Mesenchymal stem cell (in vitro differentiated cells and primary cell): Measurements from ENCODE around the gene SPNS2.
A peak's percentile ranks its signal among the peaks of the same experiment; 100 is the strongest.

ENCODE experiments used
- DNase-seq: peaks from one replicate; pipeline ENCODE4 v3.0.0-alpha.2; 2013
- H2AFZ ChIP-seq: one replicate; pipeline ENCODE4 v1.6.1; 2013; ENCODE audit warnings: low read depth, mild to moderate bottlenecking, control low read depth, inconsistent platforms, low read length, moderate library complexity
- H2AK5ac ChIP-seq: 2 replicates; pipeline ENCODE4 v1.6.1; 2013; ENCODE audit warnings: low read length, moderate library complexity, mild to moderate bottlenecking, inconsistent platforms; ENCODE audit not compliant: severe bottlenecking
- H2BK120ac ChIP-seq: one replicate; pipeline ENCODE4 v1.6.1; 2013; ENCODE audit warnings: low read depth, mild to moderate bottlenecking, inconsistent platforms, low read length, moderate library complexity
- H2BK12ac ChIP-seq, 2 experiments: one replicate each; pipeline ENCODE4 v1.6.1; 2013; ENCODE audit warnings: inconsistent platforms in 2 of 2, low read length in 2 of 2, mild to moderate bottlenecking in 2 of 2, moderate library complexity in 2 of 2, control low read depth in 1 of 2
- H2BK15ac ChIP-seq: one replicate; pipeline ENCODE4 v1.6.1; 2013; ENCODE audit warnings: mild to moderate bottlenecking, low read depth, inconsistent platforms; ENCODE audit not compliant: poor library complexity, severe bottlenecking
- H2BK5ac ChIP-seq: 2 replicates; pipeline ENCODE4 v1.6.1; 2013; ENCODE audit warnings: low read depth, mild to moderate bottlenecking, low read length, control low read depth, inconsistent platforms; ENCODE audit not compliant: poor library complexity, severe bottlenecking
- H3K14ac ChIP-seq, 2 experiments: one replicate each; pipeline ENCODE4 v1.6.1; 2013; ENCODE audit warnings: inconsistent platforms in 2 of 2, low read length in 2 of 2, control low read depth in 1 of 2, mild to moderate bottlenecking in 1 of 2, moderate library complexity in 1 of 2
- H3K18ac ChIP-seq, 2 experiments: one replicate each; pipeline ENCODE4 v1.6.1; 2013; ENCODE audit warnings: inconsistent platforms in 2 of 2, low read length in 2 of 2, control low read depth in 1 of 2, low read depth in 1 of 2, mild to moderate bottlenecking in 1 of 2
- H3K23ac ChIP-seq, 2 experiments: one replicate each; pipeline ENCODE4 v1.6.1; 2013; ENCODE audit warnings: inconsistent platforms in 2 of 2, low read length in 2 of 2, mild to moderate bottlenecking in 2 of 2, moderate library complexity in 2 of 2, control low read depth in 1 of 2
- H3K27ac ChIP-seq: 2 replicates; pipeline ENCODE4 v1.5.1; 2013; ENCODE audit warnings: mild to moderate bottlenecking, moderate library complexity, low read length, control low read depth, inconsistent platforms; ENCODE audit not compliant: poor library complexity, severe bottlenecking
- H3K27me3 ChIP-seq, 2 experiments: 2 replicates each; pipeline versions ENCODE4 v1.6.1 to v1.7.0; 2013; ENCODE audit warnings: low read length in 2 of 2, mild to moderate bottlenecking in 2 of 2, moderate library complexity in 2 of 2, control low read depth in 1 of 2, inconsistent platforms in 1 of 2; ENCODE audit not compliant: control insufficient read depth in 1 of 2, insufficient read depth in 1 of 2
- H3K36me3 ChIP-seq, 2 experiments: 2 replicates each; pipeline versions ENCODE4 v1.6.1 to v1.7.0; 2013; ENCODE audit warnings: low read length in 2 of 2, control low read depth in 1 of 2, inconsistent platforms in 1 of 2, low read depth in 1 of 2, mild to moderate bottlenecking in 1 of 2; ENCODE audit not compliant: insufficient read depth in 2 of 2, control insufficient read depth in 1 of 2
- H3K4ac ChIP-seq, 2 experiments: one replicate each; pipeline ENCODE4 v1.6.1; 2013; ENCODE audit warnings: inconsistent platforms in 2 of 2, low read length in 2 of 2, mild to moderate bottlenecking in 2 of 2, moderate library complexity in 2 of 2, control low read depth in 1 of 2, low read depth in 1 of 2
- H3K4me1 ChIP-seq: 2 replicates; pipeline ENCODE4 v1.6.1; 2013; ENCODE audit warnings: low read depth, low read length, control low read depth; ENCODE audit not compliant: control insufficient read depth, insufficient read depth
- H3K4me2 ChIP-seq: 2 replicates; pipeline ENCODE4 v1.6.1; 2013; ENCODE audit warnings: low read length, mild to moderate bottlenecking, inconsistent platforms; ENCODE audit not compliant: poor library complexity, severe bottlenecking
- H3K4me3 ChIP-seq, 2 experiments: 2 replicates each; pipeline versions ENCODE4 v1.5.1 to v1.7.0; 2013; ENCODE audit warnings: low read length in 2 of 2, mild to moderate bottlenecking in 2 of 2, control low read depth in 1 of 2, low read depth in 1 of 2; ENCODE audit not compliant: insufficient read depth in 1 of 2
- H3K79me1 ChIP-seq: replicated peaks from 2 replicates; pipeline ENCODE4 v1.6.1; 2013; ENCODE audit warnings: mild to moderate bottlenecking, control low read depth, low read length, inconsistent platforms; ENCODE audit not compliant: poor library complexity, severe bottlenecking
- H3K9ac ChIP-seq: 2 replicates; pipeline ENCODE4 v1.7.0; 2013; ENCODE audit warnings: mild to moderate bottlenecking, low read length, moderate library complexity
- H3K9me3 ChIP-seq: 2 replicates; pipeline ENCODE4 v1.7.0; 2013; ENCODE audit warnings: mild to moderate bottlenecking, low read length; ENCODE audit not compliant: control insufficient read depth
- H4K8ac ChIP-seq: one replicate; pipeline ENCODE4 v1.6.1; 2013; ENCODE audit warnings: inconsistent platforms, mild to moderate bottlenecking, low read length, moderate library complexity
- H4K91ac ChIP-seq: one replicate; pipeline ENCODE4 v1.6.1; 2013; ENCODE audit warnings: mild to moderate bottlenecking, low read length, inconsistent platforms
- WGBS: methylation state at CpG from one replicate; pipeline ENCODE4 v1.1.7; 2013; ENCODE audit warnings: mixed read lengths; 5-methylcytosine and 5-hydroxymethylcytosine counted together

Gene SPNS2

DNA sequence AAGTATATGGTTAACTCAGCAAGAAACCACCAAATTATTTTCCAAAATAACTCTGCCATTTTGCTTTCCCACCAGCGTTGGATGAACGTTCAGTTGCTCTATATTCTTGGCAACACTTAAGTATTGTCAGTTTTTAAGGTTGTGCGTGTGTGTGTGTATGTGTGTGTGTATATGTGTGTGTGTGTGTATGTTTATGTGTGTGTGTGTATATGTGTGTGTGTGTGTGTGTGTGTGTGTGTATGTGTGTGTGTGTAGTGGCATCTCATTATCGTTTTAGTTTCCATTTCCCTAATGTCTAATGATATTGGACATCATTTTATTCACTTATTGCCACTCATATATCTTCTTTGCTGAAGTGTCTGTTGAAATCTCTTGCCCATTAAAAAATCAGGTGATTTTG lies 74.4 kb downstream of the SPNS2 start:
- Histone ChIP-seq H3K14ac (no peak overlapping the region), H3K18ac (no peak overlapping the region), H4K8ac (no peak overlapping the region), H3K9ac (no peak overlapping the region), H2BK120ac (no peak overlapping the region), H3K27ac (no peak overlapping the region), H2BK15ac (no peak overlapping the region), H2BK5ac (no peak overlapping the region), H3K9me3 (no peaks in the 10 kb centered on the region), H3K4ac (no peak overlapping the region), H3K4me1 (peaks cover 10% of the 10 kb centered on the region), H3K4me2 (no peak overlapping the region), H3K36me3 (no peaks in the 10 kb centered on the region), H2AK5ac (no peak overlapping the region), H3K79me1 (no peaks in the 10 kb centered on the region), H2AFZ (no peak overlapping the region), H3K27me3 (peaks cover 42 to 47% of the 10 kb centered on the region in 2 experiments), H2BK12ac (no peak overlapping the region), H4K91ac (no peak overlapping the region), H3K4me3 (no peak overlapping the region), H3K23ac (no peak overlapping the region)
- no peak for DNase-seq
- WGBS: 92% methylated on average over 3 of the region's 4 CpGs

DNA sequence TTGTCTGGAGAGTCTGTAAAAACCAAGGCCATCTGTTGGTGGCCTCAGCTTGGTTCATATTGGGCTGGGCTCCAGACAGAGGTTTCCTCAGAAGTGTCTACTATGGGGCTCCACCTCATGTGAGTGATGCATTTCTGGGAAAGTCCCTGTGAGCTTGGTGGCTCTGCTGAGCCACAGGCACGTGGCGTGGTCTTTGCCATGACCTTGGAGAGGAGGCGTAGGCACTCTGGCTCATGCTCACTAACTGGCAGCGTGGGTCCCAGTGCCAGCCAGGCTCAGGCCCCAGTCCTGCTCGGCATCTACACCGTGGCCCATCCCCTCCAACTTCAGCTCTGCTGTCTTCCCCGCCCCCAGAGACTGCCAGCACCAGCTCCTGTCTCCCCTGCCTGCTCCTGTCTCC lies 75.0 kb downstream of the SPNS2 start:
- peak; percentile 39 for DNase-seq
- H2BK5ac ChIP-seq: no peak overlapping the region
- no peak overlapping the region for H3K4me3 ChIP-seq
- H3K27ac ChIP-seq: no peak overlapping the region
- H3K23ac ChIP-seq: no peak overlapping the region
- peaks cover 42 to 47% of the 10 kb centered on the region in 2 experiments for H3K27me3 ChIP-seq
- no peaks in the 10 kb centered on the region for H3K36me3 ChIP-seq
- no peak overlapping the region for H3K4me2 ChIP-seq
- 69% methylated on average over 6 of the region's 7 CpGs for WGBS
- H2BK12ac ChIP-seq: no peak overlapping the region
- H2BK15ac ChIP-seq: no peak overlapping the region
- no peaks in the 10 kb centered on the region for H3K9me3 ChIP-seq
- no peaks in the 10 kb centered on the region for H3K79me1 ChIP-seq
- peaks cover 10% of the 10 kb centered on the region for H3K4me1 ChIP-seq
- peak overlapping the region in 1 of 2 experiments; percentile 89 for H3K14ac ChIP-seq
- no peak overlapping the region for H3K4ac ChIP-seq
- no peak overlapping the region for H2AFZ ChIP-seq
- H4K91ac ChIP-seq: no peak overlapping the region
- no peak overlapping the region for H2BK120ac ChIP-seq
- H3K18ac ChIP-seq: no peak overlapping the region
- H2AK5ac ChIP-seq: no peak overlapping the region
- H3K9ac ChIP-seq: no peak overlapping the region
- no peak overlapping the region for H4K8ac ChIP-seq

DNA sequence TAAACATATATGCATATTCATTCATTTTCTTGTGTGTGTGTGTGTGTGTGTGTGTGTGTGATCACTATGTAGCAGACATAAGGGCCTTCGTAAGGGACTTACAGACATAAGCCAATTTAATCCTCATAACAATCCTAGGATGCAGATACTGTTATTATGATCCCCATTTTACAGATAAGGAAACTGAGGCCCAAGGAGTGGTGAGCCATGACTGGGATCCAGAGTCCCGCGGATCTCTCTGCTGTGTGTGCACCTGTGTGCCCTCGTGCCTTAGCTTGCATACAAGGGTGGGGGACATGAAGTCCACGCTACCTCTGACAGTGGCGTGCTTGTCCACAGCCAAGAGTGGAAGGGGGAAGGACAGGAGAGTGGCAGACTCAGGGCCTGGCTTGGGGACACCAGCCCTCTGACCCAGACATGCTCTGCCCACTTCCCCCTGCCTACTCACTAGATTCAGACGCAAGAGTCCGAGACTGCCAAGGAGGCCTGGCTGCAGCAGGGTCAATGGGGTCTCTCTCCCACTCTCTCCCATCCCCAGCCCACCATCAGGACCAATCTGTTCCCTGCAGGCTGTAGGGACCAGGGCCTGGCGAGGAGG lies 75.9 kb downstream of the SPNS2 start:
- Histone ChIP-seq H2BK15ac (no peak overlapping the region), H3K9ac (no peak overlapping the region), H3K79me1 (no peaks in the 10 kb centered on the region), H3K14ac (no peak overlapping the region), H3K4me1 (peaks cover 10% of the 10 kb centered on the region), H2BK12ac (no peak overlapping the region), H2BK120ac (no peak overlapping the region), H2AK5ac (no peak overlapping the region), H3K9me3 (no peaks in the 10 kb centered on the region), H2AFZ (no peak overlapping the region), H4K91ac (no peak overlapping the region), H4K8ac (no peak overlapping the region), H3K27me3 (peaks cover 42 to 48% of the 10 kb centered on the region in 2 experiments), H3K36me3 (no peaks in the 10 kb centered on the region), H3K4me2 (no peak overlapping the region), H3K27ac (no peak overlapping the region), H3K23ac (no peak overlapping the region), H3K4ac (no peak overlapping the region), H3K4me3 (no peak overlapping the region), H2BK5ac (no peak overlapping the region), H3K18ac (no peak overlapping the region)
- DNase-seq: no peak
- WGBS: 91% methylated on average over 8 of the region's 9 CpGs

DNA sequence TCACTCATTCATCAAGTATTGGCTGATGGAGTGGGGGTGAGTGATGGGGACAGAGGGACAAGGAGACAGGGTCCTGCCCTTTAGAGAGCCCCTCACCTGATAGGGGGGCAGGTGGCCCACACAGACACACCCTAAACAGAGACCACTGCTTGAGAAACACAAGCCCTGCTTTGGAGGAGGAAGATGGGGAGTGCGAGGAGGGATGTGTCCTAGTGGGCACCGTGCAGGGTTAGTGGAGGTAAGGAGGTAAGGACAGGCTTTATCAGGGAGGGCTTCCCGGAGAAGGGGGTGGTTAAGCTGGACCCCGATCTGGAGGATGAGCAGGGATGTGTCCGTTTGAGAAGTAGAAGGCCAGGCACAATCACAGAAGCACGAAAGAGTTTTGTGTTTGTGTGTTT lies 77.5 kb downstream of the SPNS2 start:
- Histone ChIP-seq H3K14ac (no peak overlapping the region), H3K27ac (no peak overlapping the region), H3K4me1 (peaks cover 10% of the 10 kb centered on the region), H4K91ac (no peak overlapping the region), H2BK12ac (peak overlapping the region in 1 of 2 experiments; percentile 23), H2AFZ (no peak overlapping the region), H2BK120ac (no peak overlapping the region), H3K4ac (no peak overlapping the region), H3K9ac (no peak overlapping the region), H3K18ac (no peak overlapping the region), H3K27me3 (peaks cover 50 to 58% of the 10 kb centered on the region in 2 experiments), H3K9me3 (no peaks in the 10 kb centered on the region), H3K4me3 (no peak overlapping the region), H3K79me1 (no peaks in the 10 kb centered on the region), H3K4me2 (no peak overlapping the region), H3K36me3 (no peaks in the 10 kb centered on the region), H3K23ac (no peak overlapping the region), H4K8ac (no peak overlapping the region), H2BK5ac (no peak overlapping the region), H2BK15ac (no peak overlapping the region), H2AK5ac (no peak overlapping the region)
- WGBS: 65% methylated on average over 6 of the region's 6 CpGs
- DNase-seq: no peak
